ENCODE results near the gene FUT6. TPM values are rescaled to one million over a fixed set of nuclear protein-coding genes. Genes with fewer than 3 reads are reported as not detected.
A peak's percentile ranks its signal among the peaks of the same experiment; 100 is the strongest.

FUT6 gene
- total RNA-seq, 1 experiment from 2014 or later: 2.0 TPM

- H3K27ac ChIP-seq: no peak overlapping the region
- no peak for DNase-seq
- H3K4me1 ChIP-seq: peaks cover 19% of the 10 kb centered on the region
- H3K9me3 ChIP-seq (replicated peaks): no peaks in the 10 kb centered on the region
- no peaks in the 10 kb centered on the region for H3K36me3 ChIP-seq
- H3K27me3 ChIP-seq: no peaks in the 10 kb centered on the region
- H3K4me3 ChIP-seq: no peak overlapping the region
Observed at GRCh38 chr19:5795382-5795919, 44.1 kb downstream of the FUT6 start.

- Histone ChIP-seq H3K9me3 (replicated peaks) (no peaks in the 10 kb centered on the region), H3K36me3 (peaks cover 9% of the 10 kb centered on the region), H3K4me1 (no peaks in the 10 kb centered on the region), H3K27me3 (no peaks in the 10 kb centered on the region), H3K4me3 (no peak overlapping the region), H3K27ac (no peak overlapping the region)
- DNase-seq: no peak
Observed at GRCh38 chr19:5793188-5793587, 46.3 kb downstream of the FUT6 start.

- H3K9me3 ChIP-seq (replicated peaks): no peaks in the 10 kb centered on the region
- DNase-seq: no peak
- H3K4me3 ChIP-seq: no peak overlapping the region
- H3K27ac ChIP-seq: no peak overlapping the region
- H3K27me3 ChIP-seq: no peaks in the 10 kb centered on the region
- H3K4me1 ChIP-seq: no peaks in the 10 kb centered on the region
- peaks cover 18% of the 10 kb centered on the region for H3K36me3 ChIP-seq
Observed at GRCh38 chr19:5792224-5792623, 47.3 kb downstream of the FUT6 start.

GRCh38 chr19:5790559-5791520 is 48.7 kb downstream of the FUT6 start, which contains the start of gene DUS3L:
DUS3L (minus strand) TSS chr19:5791163; CDS start chr19:5791141, 22 bp downstream.
- Histone ChIP-seq H3K27ac (peak within 1 kb of the TSS; percentile 94), H3K36me3 (peaks cover 29% of the 10 kb centered on the region), H3K9me3 (replicated peaks) (no peaks in the 10 kb centered on the region), H3K4me3 (peak within 1 kb of the TSS; percentile 81), H3K27me3 (no peaks in the 10 kb centered on the region), H3K4me1 (no peaks in the 10 kb centered on the region)
- DNase-seq: peak; percentile 97

- Histone ChIP-seq H3K4me1 (no peaks in the 10 kb centered on the region), H3K9me3 (replicated peaks) (no peaks in the 10 kb centered on the region), H3K27me3 (no peaks in the 10 kb centered on the region), H3K27ac (no peak overlapping the region; the same call in 1 of the 2 replicates), H3K4me3 (peak overlapping the region; percentile 81), H3K36me3 (peaks cover 38% of the 10 kb centered on the region)
- no peak for DNase-seq
Observed at GRCh38 chr19:5789886-5790558, 49.5 kb downstream of the FUT6 start.

GRCh38 chr19:5789351-5789761 is 50.1 kb downstream of the FUT6 start:
- Histone ChIP-seq H3K4me1 (no peaks in the 10 kb centered on the region), H3K36me3 (peaks cover 40% of the 10 kb centered on the region), H3K27me3 (no peaks in the 10 kb centered on the region), H3K9me3 (replicated peaks) (no peaks in the 10 kb centered on the region), H3K4me3 (no peak overlapping the region), H3K27ac (no peak overlapping the region)
- DNase-seq: no peak

- Histone ChIP-seq H3K27me3 (no peaks in the 10 kb centered on the region), H3K36me3 (peaks cover 40% of the 10 kb centered on the region), H3K9me3 (replicated peaks) (no peaks in the 10 kb centered on the region), H3K27ac (no peak overlapping the region), H3K4me1 (no peaks in the 10 kb centered on the region), H3K4me3 (no peak overlapping the region)
- DNase-seq: no peak
Observed at GRCh38 chr19:5788422-5788821, 51.1 kb downstream of the FUT6 start.

GRCh38 chr19:5787409-5788182 is 51.9 kb downstream of the FUT6 start:
- H3K9me3 ChIP-seq (replicated peaks): no peaks in the 10 kb centered on the region
- no peak overlapping the region for H3K4me3 ChIP-seq
- no peaks in the 10 kb centered on the region for H3K27me3 ChIP-seq
- H3K36me3 ChIP-seq: peaks cover 40% of the 10 kb centered on the region
- no peak for DNase-seq
- H3K4me1 ChIP-seq: no peaks in the 10 kb centered on the region
- H3K27ac ChIP-seq: no peak overlapping the region

- no peak overlapping the region for H3K27ac ChIP-seq
- no peaks in the 10 kb centered on the region for H3K27me3 ChIP-seq
- H3K9me3 ChIP-seq (replicated peaks): no peaks in the 10 kb centered on the region
- H3K4me1 ChIP-seq: no peaks in the 10 kb centered on the region
- H3K36me3 ChIP-seq: peaks cover 40% of the 10 kb centered on the region
- DNase-seq: no peak
- H3K4me3 ChIP-seq: no peak overlapping the region
Observed at GRCh38 chr19:5786593-5787408, 52.7 kb downstream of the FUT6 start.

- no peak for DNase-seq
- no peaks in the 10 kb centered on the region for H3K9me3 ChIP-seq (replicated peaks)
- peaks cover 40% of the 10 kb centered on the region for H3K36me3 ChIP-seq
- H3K4me3 ChIP-seq: no peak overlapping the region
- no peak overlapping the region for H3K27ac ChIP-seq
- no peaks in the 10 kb centered on the region for H3K27me3 ChIP-seq
- no peaks in the 10 kb centered on the region for H3K4me1 ChIP-seq
Observed at GRCh38 chr19:5785423-5785822, 54.1 kb downstream of the FUT6 start.

- no peak for DNase-seq
- H3K36me3 ChIP-seq: peaks cover 35% of the 10 kb centered on the region
- no peaks in the 10 kb centered on the region for H3K4me1 ChIP-seq
Observed at GRCh38 chr19:5784581-5785147, 54.8 kb downstream of the FUT6 start, which contains the start of gene PRR22. PRR22 (minus strand) TSS chr19:5784746; CDS start chr19:5784660, 86 bp downstream.

GRCh38 chr19:5782945-5783919 is 56.3 kb downstream of the FUT6 start:
- DNase-seq: no peak
- Histone ChIP-seq H3K27me3 (no peaks in the 10 kb centered on the region), H3K27ac (no peak overlapping the region), H3K36me3 (peaks cover 31% of the 10 kb centered on the region), H3K4me3 (no peak overlapping the region), H3K9me3 (replicated peaks) (no peaks in the 10 kb centered on the region), H3K4me1 (no peaks in the 10 kb centered on the region)

More at GRCh38 chr19:5784581-5785147, 54.8 kb downstream of the FUT6 start, which contains the start of gene PRR22:
- Histone ChIP-seq H3K27ac (no peak within 1 kb of the TSS), H3K9me3 (replicated peaks) (no peaks in the 10 kb centered on the region), H3K27me3 (no peaks in the 10 kb centered on the region), H3K4me3 (no peak within 1 kb of the TSS)

Measured in SJCRH30 (cell line).